Liver (tissue), 9 donors: ENCODE data around the gene TAF6. TPM values are rescaled to one million over a fixed set of nuclear protein-coding genes. Genes with fewer than 3 reads are reported as not detected.

Experiments used
- DNase-seq: peaks from one replicate; pipeline ENCODE4 v3.0.0-alpha.2; 2017; ENCODE audit warnings: low spot score
- H3K27ac ChIP-seq, 2 donors: one replicate each; pipeline ENCODE4 v1.7.0; 2013; ENCODE audit warnings: inconsistent platforms in 2 of 2, low read length in 2 of 2, control low read depth in 1 of 2, low read depth in 1 of 2, mild to moderate bottlenecking in 1 of 2
- H3K27me3 ChIP-seq, 4 donors: one replicate each; pipeline versions ENCODE4 v1.6.1 to v1.7.0; 2013; ENCODE audit warnings: low read length in 3 of 4, inconsistent platforms in 1 of 4, mild to moderate bottlenecking in 1 of 4, moderate library complexity in 1 of 4; ENCODE audit not compliant: control insufficient read depth in 4 of 4, insufficient read depth in 4 of 4
- H3K36me3 ChIP-seq, 4 donors: one replicate each; pipeline versions ENCODE4 v1.6.1 to v1.7.0; 2013; ENCODE audit warnings: low read length in 3 of 4, mild to moderate bottlenecking in 3 of 4, low read depth in 1 of 4, moderate library complexity in 1 of 4; ENCODE audit not compliant: control insufficient read depth in 4 of 4, insufficient read depth in 3 of 4
- H3K4me1 ChIP-seq, 4 donors: one replicate each; pipeline versions ENCODE4 v1.6.1 to v1.7.0; 2013; ENCODE audit warnings: low read length in 3 of 4, mild to moderate bottlenecking in 3 of 4, moderate library complexity in 1 of 4; ENCODE audit not compliant: control insufficient read depth in 4 of 4, insufficient read depth in 4 of 4
- H3K4me3 ChIP-seq, 3 donors: one replicate each; pipeline versions ENCODE4 v1.6.1 to v1.7.0; 2013; ENCODE audit warnings: low read length in 3 of 3, control low read depth in 1 of 3, low read depth in 1 of 3, mild to moderate bottlenecking in 1 of 3
- H3K9ac ChIP-seq, 2 donors: one replicate each; pipeline ENCODE4 v1.7.0; 2013; ENCODE audit warnings: low read length in 2 of 2, mild to moderate bottlenecking in 2 of 2, moderate library complexity in 2 of 2, control low read depth in 1 of 2, low read depth in 1 of 2
- H3K9me3 ChIP-seq, 4 donors: one replicate each; pipeline versions ENCODE4 v1.6.1 to v1.7.0; 2013; ENCODE audit warnings: low read length in 3 of 4; ENCODE audit not compliant: control insufficient read depth in 4 of 4
- ATF3 ChIP-seq: IDR thresholded peaks from 2 replicates; pipeline ENCODE4 v1.6.1; 2016; ENCODE audit warnings: antibody characterized with exemption
- CTCF ChIP-seq: fragments of 150-350 bp; IDR thresholded peaks from 2 replicates; pipeline ENCODE4 v1.5.1; 2017; ENCODE audit warnings: improper control_type of control experiment, low read depth, low read length; ENCODE audit not compliant: missing input control
- EGR1 ChIP-seq, 2 donors: IDR thresholded peaks; 2 replicates each; pipeline ENCODE4 v1.6.1; 2016 to 2018; ENCODE audit warnings: antibody characterized with exemption in 2 of 2, low read depth in 2 of 2
- FOXA1 ChIP-seq: IDR thresholded peaks from 2 replicates; pipeline ENCODE4 v1.6.1; 2016; ENCODE audit warnings: antibody characterized with exemption
- GABPA ChIP-seq, 2 donors: IDR thresholded peaks in 1 of 2; conservative IDR thresholded peaks in 1 of 2; 2 replicates each; pipeline ENCODE4 v1.6.1; 2016; ENCODE audit warnings: antibody characterized with exemption in 2 of 2, mild to moderate bottlenecking in 1 of 2, moderate library complexity in 1 of 2
- HNF4G ChIP-seq: IDR thresholded peaks from 2 replicates; pipeline ENCODE4 v1.6.1; 2016; ENCODE audit warnings: antibody characterized with exemption
- JUND ChIP-seq, 2 donors: IDR thresholded peaks; 2 replicates each; pipeline ENCODE4 v1.6.1; 2016; ENCODE audit warnings: antibody characterized with exemption in 2 of 2
- MAX ChIP-seq: IDR thresholded peaks from 2 replicates; pipeline ENCODE4 v1.6.1; 2016; ENCODE audit warnings: antibody characterized with exemption
- NR2F2 ChIP-seq: IDR thresholded peaks from 2 replicates; pipeline ENCODE4 v1.6.1; 2016; ENCODE audit warnings: antibody characterized with exemption
- RAD21 ChIP-seq, 2 donors: IDR thresholded peaks; 2 replicates each; pipeline ENCODE4 v1.6.1; 2016; ENCODE audit warnings: antibody characterized with exemption in 2 of 2, mild to moderate bottlenecking in 2 of 2
- SP1 ChIP-seq: IDR thresholded peaks from 2 replicates; pipeline ENCODE4 v1.6.1; 2018; ENCODE audit warnings: antibody characterized with exemption, mild to moderate bottlenecking
- TAF1 ChIP-seq: conservative IDR thresholded peaks from 2 replicates; pipeline ENCODE4 v1.6.1; 2016; ENCODE audit warnings: antibody characterized with exemption, mild to moderate bottlenecking
- YY1 ChIP-seq: IDR thresholded peaks from 2 replicates; pipeline ENCODE4 v1.6.1; 2016; ENCODE audit warnings: antibody characterized with exemption, mild to moderate bottlenecking
- WGBS: extraction: QIAGEN DNeasy Blood & Tissue Kit; methylation state at CpG from one replicate; pipeline ENCODE4 v1.1.7; 2013; 5-methylcytosine and 5-hydroxymethylcytosine counted together
- polyA plus RNA-seq, 2 donors: library from polyadenylated mRNA; stranded (reverse) in 1 of 2; unstranded in 1 of 2; fragments of 200-250 nt in 1 of 2; fragments of >200 nt in 1 of 2; fragmentation: Nextera tagmentation in 1 of 2; extraction: Ambion mirVana in 1 of 2; gene quantifications; one replicate each; pipeline versions ENCODE4 v1.2.1 to v1.2.3, GENCODE V29; 2013 to 2015
- total RNA-seq, 2 donors: library from RNA; depleted of rRNA; stranded (reverse); fragments of >200 nt; gene quantifications; one replicate each; pipeline ENCODE4 v1.2.3, GENCODE V29; 2014
- TF ChIP-seq, protein P1 (sequence below): IDR thresholded peaks from 2 replicates; pipeline ENCODE4 v1.6.1; 2016; ENCODE audit warnings: antibody characterized with exemption, mild to moderate bottlenecking
- TF ChIP-seq, protein P2 (sequence below): IDR thresholded peaks from 2 replicates; pipeline ENCODE4 v1.6.1; 2016; ENCODE audit warnings: antibody characterized with exemption
- donor health status: healthy.
- donor health status: healthy.
- donor health status: healthy.
- donor health status: healthy.
- donor health status: healthy.

The TAF6 gene
- total and polyA plus RNA-seq, 4 donors, result 8.9 to 17.9 (median 16.2) TPM

DNA sequence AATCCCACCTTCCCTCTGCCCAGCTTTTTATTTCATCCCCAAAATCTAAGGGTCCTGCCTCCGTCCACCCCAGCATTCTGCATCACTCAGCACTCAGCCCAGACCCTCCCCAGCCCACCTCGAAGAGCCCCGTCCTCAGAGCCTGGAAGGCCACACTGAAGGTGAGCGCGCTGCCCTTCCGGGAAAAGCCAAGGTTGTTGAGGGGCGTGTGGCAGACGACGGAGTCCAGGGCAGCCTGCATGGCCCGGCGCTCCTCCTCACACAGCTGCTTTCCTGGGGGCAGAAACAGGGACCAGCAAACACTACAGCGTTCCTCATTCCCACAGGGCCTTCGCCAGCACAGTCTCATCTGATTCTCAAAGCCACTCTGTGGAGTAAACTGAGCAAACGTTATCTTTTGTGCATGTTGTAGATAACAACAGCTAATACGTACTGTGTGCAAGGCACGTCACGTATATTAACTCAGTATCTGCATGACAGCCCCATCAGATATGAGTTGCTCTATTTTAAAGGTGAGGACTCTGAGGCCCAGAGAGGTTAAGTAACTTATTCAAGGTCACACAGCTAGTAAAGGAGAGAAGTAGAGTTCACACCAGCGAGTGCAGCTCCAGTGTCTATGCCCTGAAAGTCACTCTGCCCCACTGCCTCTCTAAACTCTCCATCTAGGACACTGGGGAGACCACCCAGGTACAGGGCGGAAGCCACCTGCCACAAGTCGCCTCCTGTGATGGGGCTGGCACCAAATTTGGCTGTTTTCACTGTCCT, 36.6 kb upstream of the TAF6 start:
- no peak for DNase-seq
- H3K9ac ChIP-seq, result no peak overlapping the region
- no peaks in the 10 kb centered on the region for H3K9me3 ChIP-seq
- no peaks in the 10 kb centered on the region for H3K27me3 ChIP-seq
- no peak overlapping the region for H3K27ac ChIP-seq
- no peak overlapping the region for H3K4me3 ChIP-seq
- whole genome bisulfite sequencing, result 86% methylated on average over 20 of the region's 20 CpGs
- H3K36me3 ChIP-seq, result peaks cover 2 to 30% (median 11%) of the 10 kb centered on the region in 4 donors
- TF ChIP-seq MAX (no peak), EGR1 (IDR thresholded peaks at IDR 0.05; ENCODE audit: low read depth in 2 of 2) (no peak), NR2F2 (no peak), SP1 (no peak)
- peaks cover 3 to 17% (median 10%) of the 10 kb centered on the region in 4 donors for H3K4me1 ChIP-seq

DNA sequence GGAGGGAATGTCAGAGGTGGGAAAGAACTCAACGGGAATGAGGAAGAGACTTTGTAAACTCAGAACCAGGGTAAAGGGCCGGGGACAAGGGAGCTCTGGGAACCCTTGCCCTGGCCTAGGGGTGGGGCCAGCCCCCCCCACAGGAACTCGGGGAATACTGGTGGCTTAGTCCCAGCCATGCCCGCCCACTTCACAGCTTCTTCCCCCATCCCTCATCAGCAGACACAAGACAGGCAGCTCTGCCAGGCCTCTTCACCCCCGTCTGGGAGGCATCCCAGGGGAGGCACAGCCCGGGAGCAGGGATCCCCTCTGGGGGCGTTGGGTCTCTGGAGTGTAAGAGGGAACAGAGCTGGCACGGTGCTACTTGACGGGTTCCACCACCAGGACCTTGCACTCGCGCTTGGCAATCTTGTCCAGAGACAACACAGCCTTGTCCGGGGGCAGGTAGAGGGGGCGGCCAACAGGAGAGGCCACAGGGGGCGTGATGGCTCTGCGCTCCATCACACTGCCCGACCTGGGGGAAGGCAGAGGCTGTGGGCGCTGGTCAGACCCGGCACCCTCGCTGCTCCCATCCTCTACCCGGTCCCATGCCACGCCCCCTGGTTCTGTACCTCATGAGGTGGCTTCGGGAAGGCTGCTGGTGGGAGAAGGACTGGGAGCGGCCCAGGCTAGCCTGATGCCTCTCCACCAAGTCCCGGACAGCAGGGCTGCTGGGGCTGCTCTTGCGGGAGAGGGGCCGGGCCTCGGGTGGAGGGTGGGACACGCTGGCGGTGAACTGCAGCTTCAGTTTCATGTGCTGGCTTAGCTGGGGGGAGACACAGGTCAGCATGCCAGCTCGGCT, 35.7 kb upstream of the TAF6 start:
- WGBS, result 77% methylated on average over 30 of the region's 30 CpGs
- Histone ChIP-seq H3K4me1 (peaks cover 3 to 17% (median 10%) of the 10 kb centered on the region in 4 donors), H3K36me3 (peaks cover 2 to 30% (median 11%) of the 10 kb centered on the region in 4 donors), H3K27me3 (no peaks in the 10 kb centered on the region), H3K4me3 (no peak overlapping the region), H3K9ac (no peak overlapping the region), H3K27ac (no peak overlapping the region), H3K9me3 (no peaks in the 10 kb centered on the region)
- DNase-seq, result no peak
- no peak for TF ChIP-seq HNF4G
- no peak for TF ChIP-seq TAF1
- TF ChIP-seq, protein P1, sequence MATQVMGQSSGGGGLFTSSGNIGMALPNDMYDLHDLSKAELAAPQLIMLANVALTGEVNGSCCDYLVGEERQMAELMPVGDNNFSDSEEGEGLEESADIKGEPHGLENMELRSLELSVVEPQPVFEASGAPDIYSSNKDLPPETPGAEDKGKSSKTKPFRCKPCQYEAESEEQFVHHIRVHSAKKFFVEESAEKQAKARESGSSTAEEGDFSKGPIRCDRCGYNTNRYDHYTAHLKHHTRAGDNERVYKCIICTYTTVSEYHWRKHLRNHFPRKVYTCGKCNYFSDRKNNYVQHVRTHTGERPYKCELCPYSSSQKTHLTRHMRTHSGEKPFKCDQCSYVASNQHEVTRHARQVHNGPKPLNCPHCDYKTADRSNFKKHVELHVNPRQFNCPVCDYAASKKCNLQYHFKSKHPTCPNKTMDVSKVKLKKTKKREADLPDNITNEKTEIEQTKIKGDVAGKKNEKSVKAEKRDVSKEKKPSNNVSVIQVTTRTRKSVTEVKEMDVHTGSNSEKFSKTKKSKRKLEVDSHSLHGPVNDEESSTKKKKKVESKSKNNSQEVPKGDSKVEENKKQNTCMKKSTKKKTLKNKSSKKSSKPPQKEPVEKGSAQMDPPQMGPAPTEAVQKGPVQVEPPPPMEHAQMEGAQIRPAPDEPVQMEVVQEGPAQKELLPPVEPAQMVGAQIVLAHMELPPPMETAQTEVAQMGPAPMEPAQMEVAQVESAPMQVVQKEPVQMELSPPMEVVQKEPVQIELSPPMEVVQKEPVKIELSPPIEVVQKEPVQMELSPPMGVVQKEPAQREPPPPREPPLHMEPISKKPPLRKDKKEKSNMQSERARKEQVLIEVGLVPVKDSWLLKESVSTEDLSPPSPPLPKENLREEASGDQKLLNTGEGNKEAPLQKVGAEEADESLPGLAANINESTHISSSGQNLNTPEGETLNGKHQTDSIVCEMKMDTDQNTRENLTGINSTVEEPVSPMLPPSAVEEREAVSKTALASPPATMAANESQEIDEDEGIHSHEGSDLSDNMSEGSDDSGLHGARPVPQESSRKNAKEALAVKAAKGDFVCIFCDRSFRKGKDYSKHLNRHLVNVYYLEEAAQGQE, result no peak
- no peak for TF ChIP-seq SP1
- TF ChIP-seq GABPA (IDR thresholded peaks at IDR 0.05 in 1 of 2, conservative IDR thresholded peaks at IDR 0.05 in 1 of 2), result no peak
- no peak for TF ChIP-seq CTCF
- TF ChIP-seq EGR1 (IDR thresholded peaks at IDR 0.05; ENCODE audit: low read depth in 2 of 2), result no peak
- no peak for TF ChIP-seq FOXA1
- no peak for TF ChIP-seq RAD21 (IDR thresholded peaks at IDR 0.05)
- TF ChIP-seq, protein P2, sequence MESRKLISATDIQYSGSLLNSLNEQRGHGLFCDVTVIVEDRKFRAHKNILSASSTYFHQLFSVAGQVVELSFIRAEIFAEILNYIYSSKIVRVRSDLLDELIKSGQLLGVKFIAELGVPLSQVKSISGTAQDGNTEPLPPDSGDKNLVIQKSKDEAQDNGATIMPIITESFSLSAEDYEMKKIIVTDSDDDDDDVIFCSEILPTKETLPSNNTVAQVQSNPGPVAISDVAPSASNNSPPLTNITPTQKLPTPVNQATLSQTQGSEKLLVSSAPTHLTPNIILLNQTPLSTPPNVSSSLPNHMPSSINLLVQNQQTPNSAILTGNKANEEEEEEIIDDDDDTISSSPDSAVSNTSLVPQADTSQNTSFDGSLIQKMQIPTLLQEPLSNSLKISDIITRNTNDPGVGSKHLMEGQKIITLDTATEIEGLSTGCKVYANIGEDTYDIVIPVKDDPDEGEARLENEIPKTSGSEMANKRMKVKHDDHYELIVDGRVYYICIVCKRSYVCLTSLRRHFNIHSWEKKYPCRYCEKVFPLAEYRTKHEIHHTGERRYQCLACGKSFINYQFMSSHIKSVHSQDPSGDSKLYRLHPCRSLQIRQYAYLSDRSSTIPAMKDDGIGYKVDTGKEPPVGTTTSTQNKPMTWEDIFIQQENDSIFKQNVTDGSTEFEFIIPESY, result no peak
- TF ChIP-seq ATF3, result no peak
- no peak for TF ChIP-seq YY1
- TF ChIP-seq JUND (IDR thresholded peaks at IDR 0.05), result no peak
